GM18868 (cell line): ENCODE measurements around the gene GUF1.

Source experiments
- ATAC-seq: cut with Tn5 transposase; IDR thresholded peaks from one replicate; pipeline ENCODE4 v1.9.1; 2021; ENCODE audit warnings: mild to moderate bottlenecking, moderate library complexity; ENCODE audit not compliant: unreplicated experiment

Gene GUF1, protein sequence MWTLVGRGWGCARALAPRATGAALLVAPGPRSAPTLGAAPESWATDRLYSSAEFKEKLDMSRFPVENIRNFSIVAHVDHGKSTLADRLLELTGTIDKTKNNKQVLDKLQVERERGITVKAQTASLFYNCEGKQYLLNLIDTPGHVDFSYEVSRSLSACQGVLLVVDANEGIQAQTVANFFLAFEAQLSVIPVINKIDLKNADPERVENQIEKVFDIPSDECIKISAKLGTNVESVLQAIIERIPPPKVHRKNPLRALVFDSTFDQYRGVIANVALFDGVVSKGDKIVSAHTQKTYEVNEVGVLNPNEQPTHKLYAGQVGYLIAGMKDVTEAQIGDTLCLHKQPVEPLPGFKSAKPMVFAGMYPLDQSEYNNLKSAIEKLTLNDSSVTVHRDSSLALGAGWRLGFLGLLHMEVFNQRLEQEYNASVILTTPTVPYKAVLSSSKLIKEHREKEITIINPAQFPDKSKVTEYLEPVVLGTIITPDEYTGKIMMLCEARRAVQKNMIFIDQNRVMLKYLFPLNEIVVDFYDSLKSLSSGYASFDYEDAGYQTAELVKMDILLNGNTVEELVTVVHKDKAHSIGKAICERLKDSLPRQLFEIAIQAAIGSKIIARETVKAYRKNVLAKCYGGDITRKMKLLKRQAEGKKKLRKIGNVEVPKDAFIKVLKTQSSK

DNA sequence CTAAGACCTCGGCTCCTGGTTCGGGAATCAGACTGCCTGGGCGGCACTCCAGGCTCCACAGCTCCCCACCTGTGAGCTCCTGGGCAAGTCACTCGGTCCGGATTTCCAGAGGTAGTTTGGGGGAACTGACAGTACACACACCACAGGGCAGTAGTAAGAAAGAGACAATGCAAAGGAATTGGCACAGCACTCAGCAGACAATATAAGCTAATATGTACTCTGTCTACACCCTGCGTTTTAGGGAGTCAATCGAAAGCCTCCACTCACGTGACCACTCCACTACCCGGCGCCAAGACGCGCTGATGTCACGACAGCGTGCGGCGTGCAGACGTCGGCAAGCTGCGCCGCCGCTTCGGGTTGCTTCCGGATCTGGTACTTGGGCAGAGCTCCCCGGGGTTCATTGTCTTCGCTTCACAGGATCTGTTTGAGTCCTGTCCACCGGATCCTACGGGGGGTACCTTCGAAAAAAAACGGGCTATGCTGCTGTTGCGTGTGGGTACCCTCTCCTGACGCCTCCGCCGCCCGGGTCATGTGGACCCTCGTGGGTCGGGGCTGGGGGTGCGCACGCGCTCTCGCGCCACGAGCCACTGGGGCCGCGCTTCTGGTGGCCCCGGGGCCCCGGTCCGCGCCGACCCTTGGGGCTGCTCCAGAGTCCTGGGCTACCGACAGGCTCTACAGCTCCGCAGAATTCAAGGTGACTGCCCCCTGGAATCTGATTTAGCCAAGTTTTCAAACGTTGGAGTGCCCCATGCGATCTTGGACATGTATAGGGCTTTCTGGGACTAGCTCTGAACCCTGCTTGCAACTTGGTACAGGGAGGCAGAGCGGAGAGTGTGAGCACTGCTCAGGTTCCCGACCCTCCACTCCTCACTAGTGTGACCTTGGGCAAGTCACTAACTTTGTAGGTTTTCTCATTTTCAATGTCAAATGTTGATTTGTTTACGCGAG, at the start of gene GUF1:
TSS of gene GUF1 (plus strand) at position 327 of the 948 bp plus-strand sequence. CDS start at position 530, 203 bp downstream.
- ATAC-seq = peak; percentile 95

- ATAC-seq = peak; percentile 97
Measured at GRCh38 chr4:44629280-44629866, 48.8 kb upstream of the GUF1 start.

DNA sequence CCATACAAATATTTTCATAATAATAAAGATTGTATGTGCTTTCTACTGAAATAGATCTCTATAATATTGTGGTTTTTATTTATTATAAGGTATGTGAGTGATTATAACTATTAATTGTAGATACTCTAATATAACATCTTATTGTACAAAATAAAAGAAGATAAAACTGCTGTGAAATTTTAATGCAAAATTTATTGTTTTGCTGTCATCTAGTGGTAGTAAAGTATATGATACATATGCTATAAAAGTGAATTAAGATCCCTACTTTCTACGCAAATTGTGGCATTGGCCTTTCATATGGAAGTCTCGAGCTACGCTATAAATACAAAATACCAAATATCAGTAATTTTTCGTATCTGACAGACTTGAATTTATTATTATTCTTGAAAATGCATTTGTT, 46.1 kb upstream of the GUF1 start:
- ATAC-seq = no peak

GRCh38 chr4:44632733-44633132, 45.5 kb upstream of the GUF1 start:
- ATAC-seq = no peak

- no peak for ATAC-seq
Measured at GRCh38 chr4:44638091-44638490, 40.1 kb upstream of the GUF1 start.

GRCh38 chr4:44646151-44646550, 32.1 kb upstream of the GUF1 start:
- ATAC-seq = no peak

- ATAC-seq = no peak
Measured at GRCh38 chr4:44651425-44651824, 26.8 kb upstream of the GUF1 start, which contains the start of gene YIPF7. Gene YIPF7 (minus strand): TSS chr4:44651625. CDS start chr4:44650100, 1,525 bp downstream.

DNA sequence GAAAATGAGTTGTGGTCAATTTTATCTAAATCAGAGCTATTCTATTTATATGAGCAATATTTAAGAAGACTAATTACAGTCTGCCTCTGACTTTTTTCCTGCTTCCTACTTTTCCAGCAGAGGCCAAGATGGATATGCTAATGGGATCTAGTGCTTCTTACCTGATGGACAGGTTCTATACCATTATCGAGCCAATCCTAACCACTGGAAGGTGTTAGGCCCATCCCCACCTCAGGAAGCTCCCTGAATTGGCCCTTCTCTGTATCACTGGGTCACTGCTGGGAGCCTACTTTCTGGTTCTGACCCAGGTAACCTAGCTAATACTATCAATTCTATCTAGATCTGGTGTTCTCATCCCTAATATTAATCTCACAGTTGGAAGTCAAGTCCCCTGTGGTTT, 26.2 kb upstream of the GUF1 start:
- no peak for ATAC-seq

DNA sequence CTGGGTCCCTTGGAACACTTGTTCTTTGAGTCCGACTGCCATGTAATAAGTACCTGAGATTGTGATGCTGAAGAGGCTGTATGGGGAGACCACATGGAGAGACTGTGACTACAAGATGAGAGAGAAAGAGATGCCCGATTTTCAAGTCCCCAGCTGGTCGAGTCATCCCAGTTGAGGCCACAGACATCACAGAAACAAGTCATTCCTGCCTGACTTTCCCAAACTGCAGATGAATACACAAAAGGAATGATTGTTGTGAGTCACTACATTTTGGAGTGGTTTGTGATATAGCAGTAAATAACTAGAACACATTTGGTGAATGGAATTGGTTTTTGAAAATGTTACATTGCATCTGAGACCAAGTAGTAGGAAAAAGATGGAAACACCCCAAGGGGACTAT, 17.8 kb upstream of the GUF1 start:
- no peak for ATAC-seq

- peak; percentile 15 for ATAC-seq
Measured at GRCh38 chr4:44661940-44662622, 16.1 kb upstream of the GUF1 start.

DNA sequence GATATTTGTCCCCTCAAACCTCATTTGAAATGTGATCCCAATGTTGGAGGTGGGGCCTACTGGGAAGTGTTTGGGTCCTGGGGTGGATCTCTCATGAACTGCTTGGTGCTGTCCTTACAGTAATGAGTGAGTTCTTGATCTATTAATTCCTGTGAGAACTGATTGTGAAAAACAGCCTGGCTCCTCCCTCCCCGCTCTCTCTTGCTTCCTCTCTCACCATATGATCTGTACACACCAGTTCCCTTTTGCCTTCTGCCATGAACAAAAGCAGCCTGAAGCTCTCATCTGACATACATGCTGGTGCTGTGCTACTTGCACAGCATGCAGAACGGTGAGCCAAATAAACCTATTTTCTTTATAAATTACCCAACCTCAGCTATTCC, 15.6 kb upstream of the GUF1 start:
- ATAC-seq = peak; percentile 74

- ATAC-seq = no peak
Measured at GRCh38 chr4:44663539-44664263, 14.5 kb upstream of the GUF1 start.

DNA sequence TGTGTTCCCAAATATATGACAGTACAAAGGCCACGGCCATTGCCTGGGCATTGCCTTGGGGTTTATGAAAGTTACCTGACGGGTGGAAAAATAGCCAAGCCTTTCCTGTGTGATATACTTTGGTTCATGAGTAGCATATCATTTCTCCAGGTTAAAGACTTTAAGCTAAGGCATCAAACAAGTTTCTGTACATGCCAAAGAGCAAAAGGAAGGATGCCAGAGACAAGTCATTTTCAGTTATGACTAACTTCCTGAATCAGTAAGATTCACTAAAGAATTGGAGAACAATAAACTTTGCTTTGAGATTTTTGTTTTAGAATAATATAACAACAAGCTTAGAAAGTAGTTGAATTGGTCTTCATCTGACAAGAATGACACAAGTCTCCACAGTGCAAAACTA, 9.7 kb upstream of the GUF1 start:
- ATAC-seq = no peak

DNA sequence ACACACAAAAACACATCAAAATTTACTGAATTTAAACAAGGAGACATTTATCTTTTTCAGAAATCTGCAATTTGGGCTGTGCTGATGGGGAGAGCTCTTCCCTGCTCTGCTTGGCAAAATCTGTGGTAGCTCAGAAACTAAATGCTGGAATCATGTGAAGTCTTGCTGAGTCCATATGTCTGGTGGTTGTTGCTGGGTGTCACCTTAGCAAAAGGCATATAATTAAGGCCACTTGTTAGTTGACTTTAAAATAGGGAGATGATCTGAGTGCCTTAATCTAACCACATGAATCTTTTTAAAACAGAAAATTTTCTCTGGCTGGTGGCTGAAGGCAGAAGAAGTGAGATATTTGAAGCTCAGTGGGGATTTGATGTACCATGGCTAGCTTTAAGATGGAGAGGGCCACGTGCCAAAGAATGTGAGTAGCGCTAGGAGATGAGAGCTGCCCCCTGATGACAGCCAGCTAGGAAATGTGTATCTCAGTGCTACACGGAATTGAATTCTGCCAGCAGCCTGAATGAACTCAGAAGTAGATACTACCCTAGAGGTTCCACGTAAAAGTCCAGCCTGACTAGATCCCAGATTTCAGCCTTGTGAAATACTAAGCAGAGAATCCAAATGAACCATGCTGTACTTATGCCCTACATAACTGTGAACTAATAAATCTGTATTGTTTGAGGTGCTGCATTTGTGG, 7.6 kb upstream of the GUF1 start:
- ATAC-seq = no peak

GRCh38 chr4:44671636-44672035, 6.6 kb upstream of the GUF1 start:
- no peak for ATAC-seq

- ATAC-seq = no peak
Measured at GRCh38 chr4:44674471-44674870, 3.7 kb upstream of the GUF1 start.

GRCh38 chr4:44675366-44675765, 2.9 kb upstream of the GUF1 start:
- ATAC-seq = no peak

GRCh38 chr4:44679060-44679459, 840 bp downstream of the GUF1 start:
- no peak for ATAC-seq

DNA sequence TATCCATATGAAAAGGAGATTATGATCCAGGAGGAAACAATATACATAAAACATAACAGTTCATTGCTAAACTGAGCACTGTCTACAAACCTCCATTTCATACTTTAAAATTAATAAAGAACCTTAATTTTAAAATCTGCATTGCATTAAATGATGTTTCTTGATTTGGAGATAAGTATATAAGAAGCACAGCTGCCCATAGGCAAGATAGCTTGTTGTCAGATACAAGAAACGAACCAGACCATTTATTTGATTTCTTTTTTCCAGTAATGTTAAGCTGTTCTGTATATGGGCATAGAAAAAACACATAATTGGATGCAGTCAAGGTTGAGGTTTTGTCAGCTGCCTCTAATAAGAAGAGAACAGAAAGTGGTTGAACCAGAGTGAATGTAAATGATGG, 6.4 kb downstream of the GUF1 start:
- no peak for ATAC-seq
